ENCODE data around the gene DNAH1.

DNA sequence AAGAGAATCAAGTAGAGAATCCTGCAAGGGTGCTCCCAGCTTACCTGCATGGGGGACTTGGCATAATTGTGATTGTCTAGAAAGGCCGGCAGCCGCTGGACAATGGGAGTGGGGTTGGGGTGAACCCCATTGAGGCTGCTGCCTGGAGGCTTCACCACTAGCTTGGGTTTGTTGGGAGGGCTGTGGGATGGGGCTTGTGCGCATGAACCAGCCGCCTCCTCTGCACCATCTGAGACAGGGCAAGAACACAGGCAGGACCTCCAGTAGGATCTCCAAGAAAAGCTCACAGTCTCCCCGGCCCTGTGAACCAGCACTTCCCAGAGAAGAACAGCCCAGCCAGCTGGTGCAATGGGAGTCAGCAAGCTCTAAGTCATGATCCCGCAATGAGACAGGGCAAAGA is 88.9 kb downstream of the DNAH1 start:
- TF ChIP-seq, protein P1, sequence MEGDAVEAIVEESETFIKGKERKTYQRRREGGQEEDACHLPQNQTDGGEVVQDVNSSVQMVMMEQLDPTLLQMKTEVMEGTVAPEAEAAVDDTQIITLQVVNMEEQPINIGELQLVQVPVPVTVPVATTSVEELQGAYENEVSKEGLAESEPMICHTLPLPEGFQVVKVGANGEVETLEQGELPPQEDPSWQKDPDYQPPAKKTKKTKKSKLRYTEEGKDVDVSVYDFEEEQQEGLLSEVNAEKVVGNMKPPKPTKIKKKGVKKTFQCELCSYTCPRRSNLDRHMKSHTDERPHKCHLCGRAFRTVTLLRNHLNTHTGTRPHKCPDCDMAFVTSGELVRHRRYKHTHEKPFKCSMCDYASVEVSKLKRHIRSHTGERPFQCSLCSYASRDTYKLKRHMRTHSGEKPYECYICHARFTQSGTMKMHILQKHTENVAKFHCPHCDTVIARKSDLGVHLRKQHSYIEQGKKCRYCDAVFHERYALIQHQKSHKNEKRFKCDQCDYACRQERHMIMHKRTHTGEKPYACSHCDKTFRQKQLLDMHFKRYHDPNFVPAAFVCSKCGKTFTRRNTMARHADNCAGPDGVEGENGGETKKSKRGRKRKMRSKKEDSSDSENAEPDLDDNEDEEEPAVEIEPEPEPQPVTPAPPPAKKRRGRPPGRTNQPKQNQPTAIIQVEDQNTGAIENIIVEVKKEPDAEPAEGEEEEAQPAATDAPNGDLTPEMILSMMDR (IDR thresholded peaks at IDR 0.05) = no peak
- TF ChIP-seq POLR2A (IDR thresholded peaks at IDR 0.05) = no peak
